IPS DF 6.9 (cell line): ENCODE results near the gene HERC3.

Experiments
- DNase-seq: peaks from one replicate; pipeline ENCODE4 v3.0.0-alpha.2; 2013; ENCODE audit warnings: low read depth, low spot score
- H3K27ac ChIP-seq: one replicate; pipeline ENCODE4 v1.5.1; 2013; ENCODE audit warnings: low read length, control low read depth
- H3K27me3 ChIP-seq: 2 replicates; pipeline ENCODE4 v1.6.1; 2013; ENCODE audit warnings: mild to moderate bottlenecking, low read length; ENCODE audit not compliant: control insufficient read depth, insufficient read depth
- H3K36me3 ChIP-seq: 2 replicates; pipeline ENCODE4 v1.6.1; 2013; ENCODE audit warnings: low read length; ENCODE audit not compliant: control insufficient read depth, insufficient read depth
- H3K4me1 ChIP-seq: 2 replicates; pipeline ENCODE4 v1.6.1; 2013; ENCODE audit warnings: low read length; ENCODE audit not compliant: control insufficient read depth, insufficient read depth
- H3K4me3 ChIP-seq: 2 replicates; pipeline ENCODE4 v1.5.1; 2013; ENCODE audit warnings: mild to moderate bottlenecking, low read length
- H3K9me3 ChIP-seq: 2 replicates; pipeline ENCODE4 v1.6.1; 2013; ENCODE audit warnings: low read length, inconsistent platforms; ENCODE audit not compliant: control insufficient read depth, insufficient read depth
- WGBS: extraction: QIAGEN DNeasy Blood & Tissue Kit; methylation state at CpG from one replicate; pipeline ENCODE4 v1.1.7; 2013; ENCODE audit warnings: mixed read lengths, missing lambda C conversion rate; ENCODE audit not compliant: insufficient read length, insufficient coverage; 5-methylcytosine and 5-hydroxymethylcytosine counted together

Gene HERC3

DNA sequence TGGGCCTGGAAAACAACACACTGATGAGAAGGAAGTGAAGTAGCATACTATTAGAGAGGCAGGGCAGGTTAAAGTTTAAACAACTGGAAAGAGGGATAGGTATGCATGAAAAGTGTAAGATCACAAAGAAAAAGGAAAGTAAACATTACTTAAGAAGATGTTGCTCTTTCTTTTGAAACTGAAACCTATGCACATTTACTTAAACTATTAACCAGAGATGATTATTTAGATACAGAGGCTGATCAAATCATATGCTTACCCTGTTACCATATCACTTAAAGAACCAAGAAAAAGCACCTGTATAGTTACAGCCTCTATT is 67.6 kb downstream of the HERC3 start:
- H3K9me3 ChIP-seq: no peaks in the 10 kb centered on the region
- H3K4me3 ChIP-seq: no peak overlapping the region
- no peaks in the 10 kb centered on the region for H3K4me1 ChIP-seq
- no peaks in the 10 kb centered on the region for H3K27me3 ChIP-seq
- DNase-seq: no peak
- no peaks in the 10 kb centered on the region for H3K36me3 ChIP-seq
- no peak overlapping the region for H3K27ac ChIP-seq

DNA sequence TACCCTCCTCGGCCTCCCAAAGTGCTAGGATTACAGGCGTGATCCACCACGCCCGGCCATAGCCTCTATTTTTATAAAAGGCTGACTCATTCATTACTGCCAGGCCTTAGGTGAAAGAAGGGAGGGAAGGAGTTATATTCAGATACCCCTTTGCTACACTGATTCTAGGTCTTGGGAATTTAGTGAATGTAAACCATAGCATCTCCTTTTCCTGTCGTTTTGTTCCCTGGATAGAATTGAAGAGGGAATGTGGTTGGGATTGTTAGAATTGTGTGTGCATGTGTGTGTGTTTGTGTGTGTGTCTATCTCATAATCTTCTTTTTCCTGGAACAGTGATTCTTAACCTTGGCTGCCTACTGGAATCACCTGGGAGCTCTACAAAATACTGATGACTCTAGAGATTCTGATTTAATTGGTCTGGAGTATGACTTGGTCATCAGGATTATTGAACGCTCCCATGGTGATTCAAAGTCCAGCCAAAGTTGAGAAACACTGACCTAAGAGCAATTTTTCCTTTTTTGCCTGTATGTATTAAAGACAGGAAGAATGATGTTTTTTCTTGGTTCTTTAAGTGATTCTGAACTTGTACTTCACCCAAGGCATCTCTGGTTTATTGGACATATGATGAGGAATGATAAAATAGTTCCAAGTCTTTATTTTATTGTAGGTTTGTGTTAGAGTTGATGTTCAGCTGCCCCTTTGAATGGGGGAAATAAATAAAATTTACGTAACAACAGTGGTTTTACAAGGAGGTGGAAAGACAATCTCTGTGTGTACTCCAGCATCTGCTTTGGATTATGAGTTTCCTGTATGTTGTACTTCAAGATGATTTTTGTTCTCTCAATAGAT is 68.4 kb downstream of the HERC3 start:
- no peaks in the 10 kb centered on the region for H3K4me1 ChIP-seq
- H3K36me3 ChIP-seq: no peaks in the 10 kb centered on the region
- no peak overlapping the region for H3K4me3 ChIP-seq
- DNase-seq: no peak
- no CpG with 5 or more reads among the region's 7 CpGs for WGBS
- no peak overlapping the region for H3K27ac ChIP-seq
- no peaks in the 10 kb centered on the region for H3K27me3 ChIP-seq
- H3K9me3 ChIP-seq: no peaks in the 10 kb centered on the region

DNA sequence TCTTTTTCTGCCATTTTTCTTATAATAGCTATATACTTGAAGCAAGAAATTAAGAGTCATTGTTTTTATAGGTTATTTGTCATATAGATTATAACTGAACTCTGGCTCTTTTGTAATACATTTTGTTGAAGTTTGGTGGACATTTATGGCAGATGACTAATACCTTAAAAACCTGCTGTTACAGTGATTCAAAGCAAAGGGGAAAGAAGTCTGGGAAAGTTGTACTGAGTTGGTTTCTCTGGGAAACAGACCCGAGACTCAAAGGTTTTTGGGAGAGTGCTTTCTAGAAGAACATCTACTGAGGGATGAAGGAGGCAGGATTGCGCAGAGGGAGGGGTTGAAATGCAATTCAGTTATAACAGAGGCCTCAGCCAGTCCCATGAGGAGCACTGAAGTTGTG is 69.5 kb downstream of the HERC3 start:
- H3K27ac ChIP-seq: no peak overlapping the region

DNA sequence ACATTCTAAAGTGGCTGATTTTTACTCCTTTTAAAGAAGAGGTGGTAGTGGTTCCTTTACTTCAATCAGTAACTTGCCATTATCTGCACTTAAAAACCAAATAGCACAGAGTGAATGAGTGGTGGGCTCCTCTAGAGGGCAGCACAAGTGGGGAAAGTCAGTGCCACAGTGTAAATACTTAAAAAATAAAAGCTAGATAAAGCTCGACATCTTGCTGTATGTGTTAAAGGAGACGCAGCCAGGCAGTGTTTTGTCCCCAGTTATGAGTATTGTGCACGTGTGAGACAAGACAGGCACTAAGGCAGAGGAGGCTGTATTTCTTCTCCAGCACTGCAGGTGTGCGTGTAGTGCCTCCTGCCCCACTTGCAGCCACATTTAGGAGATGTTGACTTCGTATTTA is 80.7 kb downstream of the HERC3 start:
- no peak for DNase-seq
- H3K4me1 ChIP-seq: no peaks in the 10 kb centered on the region; the same call in 1 of the 2 replicates
- no peaks in the 10 kb centered on the region for H3K36me3 ChIP-seq
- H3K9me3 ChIP-seq: no peaks in the 10 kb centered on the region
- no CpG with 5 or more reads among the region's 5 CpGs for WGBS
- no peak overlapping the region for H3K27ac ChIP-seq
- no peaks in the 10 kb centered on the region for H3K27me3 ChIP-seq
- no peak overlapping the region for H3K4me3 ChIP-seq

More for the DNA sequence above, 69.5 kb downstream of the HERC3 start:
- no peaks in the 10 kb centered on the region for H3K4me1 ChIP-seq
- DNase-seq: no peak
- H3K4me3 ChIP-seq: no peak overlapping the region
- H3K36me3 ChIP-seq: no peaks in the 10 kb centered on the region
- H3K9me3 ChIP-seq: no peaks in the 10 kb centered on the region
- WGBS: no CpG with 5 or more reads among the region's 2 CpGs
- H3K27me3 ChIP-seq: no peaks in the 10 kb centered on the region

DNA sequence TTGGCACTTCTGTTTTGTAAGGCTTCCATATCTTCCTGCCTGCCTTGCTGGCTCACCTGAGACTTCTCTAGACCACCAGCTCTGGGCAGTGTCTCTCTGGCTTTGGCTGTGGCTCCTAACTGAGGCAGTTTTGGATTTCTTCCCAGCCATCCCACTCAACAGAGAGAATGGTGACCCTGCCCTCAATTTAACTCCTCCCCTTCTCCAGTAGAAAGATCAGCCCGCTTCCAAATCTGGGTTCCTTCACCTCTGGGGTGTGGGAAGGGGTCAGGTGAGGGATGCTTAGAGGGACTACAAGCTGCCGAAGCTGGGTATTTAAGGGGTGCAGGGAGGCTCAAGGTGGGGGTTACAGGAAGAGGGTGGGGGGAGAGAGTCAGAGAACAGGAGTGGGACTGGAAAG is 81.6 kb downstream of the HERC3 start:
- no peak overlapping the region for H3K4me3 ChIP-seq
- no peaks in the 10 kb centered on the region for H3K36me3 ChIP-seq
- WGBS: no CpG with 5 or more reads among the region's 2 CpGs
- no peak for DNase-seq
- no peaks in the 10 kb centered on the region; the same call in 1 of the 2 replicates for H3K4me1 ChIP-seq
- no peaks in the 10 kb centered on the region for H3K9me3 ChIP-seq
- H3K27ac ChIP-seq: no peak overlapping the region
- H3K27me3 ChIP-seq: no peaks in the 10 kb centered on the region

DNA sequence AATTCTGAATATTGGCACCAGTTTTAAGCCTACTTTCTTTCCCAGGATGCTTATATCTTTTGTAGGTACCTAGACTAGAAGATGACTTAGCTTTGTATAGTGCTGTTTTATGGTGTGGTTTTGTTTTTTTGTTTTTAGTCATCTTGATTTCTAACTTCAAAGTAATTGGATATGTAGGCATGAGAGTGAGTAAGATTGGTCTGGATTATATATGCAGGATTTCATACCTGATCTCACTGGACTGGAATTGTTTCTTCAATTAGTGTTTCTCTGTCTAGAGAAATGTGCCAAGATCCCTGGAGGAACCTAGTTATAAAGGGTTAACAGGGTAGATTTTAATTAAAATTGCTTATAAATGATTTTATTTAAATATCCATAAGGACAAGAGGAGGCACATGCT is 82.3 kb downstream of the HERC3 start:
- no peak for DNase-seq
- Histone ChIP-seq H3K4me3 (no peak overlapping the region), H3K36me3 (no peaks in the 10 kb centered on the region), H3K9me3 (no peaks in the 10 kb centered on the region), H3K4me1 (no peaks in the 10 kb centered on the region; the same call in 1 of the 2 replicates), H3K27ac (no peak overlapping the region), H3K27me3 (no peaks in the 10 kb centered on the region)

DNA sequence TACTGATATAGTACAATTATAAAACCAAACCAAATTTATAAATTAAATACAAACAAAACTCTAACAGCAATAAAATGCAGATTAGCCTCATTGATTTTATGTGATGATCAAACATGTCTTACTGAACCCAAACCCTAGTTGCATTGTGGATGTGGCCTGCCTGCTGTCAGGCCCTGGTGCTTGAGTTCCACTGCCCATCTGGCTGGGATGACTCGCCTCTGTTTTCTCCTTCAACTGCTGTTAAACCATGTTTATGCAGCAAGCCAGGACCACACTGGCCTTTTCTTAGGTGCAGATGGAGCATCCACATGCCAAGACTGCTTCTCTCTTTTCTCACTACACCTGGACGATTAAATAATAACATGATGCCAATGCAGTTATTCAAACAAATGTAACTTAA is 82.7 kb downstream of the HERC3 start:
- no CpG with 5 or more reads among the region's 2 CpGs for WGBS
- H3K27ac ChIP-seq: no peak overlapping the region
- H3K4me1 ChIP-seq: no peaks in the 10 kb centered on the region; the same call in 1 of the 2 replicates
- no peaks in the 10 kb centered on the region for H3K9me3 ChIP-seq
- H3K27me3 ChIP-seq: no peaks in the 10 kb centered on the region
- DNase-seq: no peak
- no peaks in the 10 kb centered on the region for H3K36me3 ChIP-seq
- no peak overlapping the region for H3K4me3 ChIP-seq

DNA sequence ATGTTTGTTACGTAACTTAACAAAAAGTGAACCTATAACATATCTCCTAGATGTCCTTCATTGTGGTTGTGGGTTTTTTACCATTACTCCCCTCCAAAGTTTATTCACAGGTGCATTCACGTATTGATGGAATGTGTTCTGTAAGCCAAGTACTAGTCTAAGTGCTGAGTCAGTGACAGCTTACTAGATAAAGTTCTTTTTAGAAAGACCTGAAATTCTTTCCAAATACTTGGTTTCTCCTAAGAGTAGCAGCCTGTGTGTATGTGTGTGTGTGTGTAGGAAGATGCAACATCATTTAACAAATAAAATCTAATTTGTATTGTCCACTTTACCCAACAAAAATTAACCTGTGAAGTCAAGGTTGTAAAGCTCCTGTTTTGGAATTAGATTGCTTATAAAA is 83.3 kb downstream of the HERC3 start:
- H3K9me3 ChIP-seq: no peaks in the 10 kb centered on the region
- DNase-seq: no peak
- H3K27me3 ChIP-seq: no peaks in the 10 kb centered on the region
- no peaks in the 10 kb centered on the region for H3K36me3 ChIP-seq
- no CpG with 5 or more reads among the region's 2 CpGs for WGBS
- no peaks in the 10 kb centered on the region; the same call in 1 of the 2 replicates for H3K4me1 ChIP-seq
- no peak overlapping the region for H3K4me3 ChIP-seq
- H3K27ac ChIP-seq: no peak overlapping the region

DNA sequence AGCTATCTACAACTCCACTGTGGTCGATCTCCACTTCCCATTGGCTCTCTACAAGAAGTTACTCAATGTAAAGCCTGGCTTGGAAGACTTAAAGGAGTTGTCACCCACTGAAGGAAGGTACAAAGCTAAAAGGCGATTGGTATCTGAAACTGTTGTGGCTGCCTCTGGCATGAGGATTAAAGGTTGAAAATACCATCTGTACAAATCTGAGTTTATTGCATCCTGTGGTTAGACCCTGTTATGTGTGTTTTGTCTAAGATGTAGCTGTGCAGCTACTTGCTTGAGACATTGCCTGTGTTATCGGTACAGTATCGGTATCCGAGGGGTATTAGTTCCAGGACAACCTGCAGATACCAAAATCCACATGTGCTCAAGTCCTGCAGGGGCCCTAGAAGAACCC is 88.9 kb downstream of the HERC3 start:
- no peak for DNase-seq
- Histone ChIP-seq H3K9me3 (no peaks in the 10 kb centered on the region), H3K4me1 (no peaks in the 10 kb centered on the region), H3K36me3 (no peaks in the 10 kb centered on the region), H3K4me3 (no peak overlapping the region), H3K27me3 (no peaks in the 10 kb centered on the region; the same call in 1 of the 2 replicates), H3K27ac (no peak overlapping the region)
- no CpG with 5 or more reads among the region's 5 CpGs for WGBS

DNA sequence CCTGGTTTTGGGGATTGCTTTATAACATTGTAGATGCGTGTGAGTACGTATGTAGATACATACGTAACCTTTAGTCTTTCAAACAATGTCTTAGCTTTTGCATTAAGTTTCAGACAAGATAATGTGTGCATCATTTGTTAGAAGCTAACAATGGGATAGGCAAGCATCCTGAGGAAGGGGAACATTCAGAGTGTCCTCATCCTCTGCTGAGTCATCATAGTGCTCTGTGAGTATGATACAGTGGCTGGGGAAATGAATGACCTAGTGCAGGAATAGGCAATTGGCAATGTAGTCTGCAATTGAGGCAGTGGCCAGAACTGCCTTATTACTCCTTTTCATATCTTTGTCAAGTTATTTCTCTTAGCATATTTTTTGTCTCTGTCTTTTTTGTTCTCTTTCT is 98.1 kb downstream of the HERC3 start:
- Histone ChIP-seq H3K4me3 (no peak overlapping the region), H3K36me3 (no peaks in the 10 kb centered on the region), H3K27me3 (no peaks in the 10 kb centered on the region), H3K4me1 (no peaks in the 10 kb centered on the region), H3K27ac (no peak overlapping the region), H3K9me3 (no peaks in the 10 kb centered on the region)
- DNase-seq: no peak
- no CpG with 5 or more reads among the region's 3 CpGs for WGBS

DNA sequence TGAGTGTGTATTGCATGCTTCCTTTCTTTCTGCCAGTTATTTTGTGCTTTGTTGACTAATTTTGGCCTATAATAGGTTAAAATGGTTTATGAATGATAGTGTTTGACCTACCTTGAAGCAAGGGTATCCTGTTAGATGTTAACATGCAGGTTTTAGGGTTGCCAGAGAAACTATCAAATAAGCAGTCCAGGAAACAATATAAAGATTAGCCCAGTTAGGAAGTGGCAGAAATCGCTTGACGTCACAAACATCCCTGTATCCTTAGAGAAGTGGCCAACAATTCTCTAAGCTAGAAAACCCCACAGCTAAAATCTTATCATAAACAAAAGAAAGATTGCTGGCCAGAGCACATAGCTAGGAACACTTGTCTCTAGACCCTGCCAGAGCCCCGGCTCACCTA is 101.5 kb downstream of the HERC3 start:
- H3K27me3 ChIP-seq: no peaks in the 10 kb centered on the region
- WGBS: no CpG with 5 or more reads among the region's 3 CpGs
- no peak overlapping the region for H3K27ac ChIP-seq
- no peaks in the 10 kb centered on the region for H3K9me3 ChIP-seq
- H3K4me3 ChIP-seq: no peak overlapping the region
- DNase-seq: no peak
- H3K36me3 ChIP-seq: no peaks in the 10 kb centered on the region
- no peaks in the 10 kb centered on the region; the same call in 1 of the 2 replicates for H3K4me1 ChIP-seq
